GM12878 (cell line): ENCODE data around the gene ITGA11. TPM values are rescaled to one million over a fixed set of nuclear protein-coding genes. Genes with fewer than 3 reads are reported as not detected.

Experiments used
- ATAC-seq: fragments of 200-7000 bp; cut with Tn5 transposase; 3 replicates; pipeline ENCODE4 v1.9.1; 2020; ENCODE audit warnings: mild to moderate bottlenecking, moderate library complexity
- BruUV-seq: library from RNA; stranded (reverse); fragments of 400-500 nt; replicated peaks from 2 replicates; lab custom pipeline; 2021; lab: Mats Ljungman, UMichigan
- CTCF ChIA-PET: fragments of 300-600 bp; sonication (Branson Sonifier 250); formaldehyde crosslinking; extraction: SDS; loops from one replicate; lab custom pipeline; 2021; ENCODE audit warnings: inconsistent platforms; lab: Yijun Ruan, JAX
- POLR2A ChIA-PET: fragments of 350-600 bp; formaldehyde crosslinking; extraction: SDS; loops from one replicate; lab custom pipeline; 2021; ENCODE audit warnings: inconsistent platforms; lab: Charles Lee
- RAD21 ChIA-PET: fragments of 300-600 bp; sonication (Branson Sonifier 250); formaldehyde crosslinking; loops from one replicate; lab custom pipeline; 2023; ENCODE audit warnings: antibody characterized with exemption; ENCODE audit not compliant: unreplicated experiment; lab: Charles Lee
- SMC1A ChIA-PET: fragments of 300-600 bp; sonication (Branson Sonifier 250); formaldehyde crosslinking; loops from one replicate; lab custom pipeline; 2023; ENCODE audit not compliant: unreplicated experiment, uncharacterized antibody; lab: Charles Lee
- DNase-seq: peaks from one replicate; pipeline ENCODE4 v3.0.0-alpha.2; 2011; ENCODE audit warnings: low read depth, low spot score
- FAIRE-seq: peaks from 3 replicates; lab custom pipeline; 2011; peaks lifted over from hg19 to GRCh38; lab: Jason Lieb, UNC
- H2AFZ ChIP-seq: 2 replicates; pipeline ENCODE4 v1.6.0; 2011; ENCODE audit warnings: low read depth, low read length, control low read depth; ENCODE audit not compliant: control insufficient read depth
- H3K27ac ChIP-seq: 2 replicates; pipeline ENCODE4 v1.5.1; 2011; ENCODE audit warnings: control low read depth; ENCODE audit not compliant: control insufficient read depth, insufficient read depth
- H3K27me3 ChIP-seq, 2 experiments: replicated peaks in 1 of 2; 2 replicates each; pipeline versions ENCODE4 v1.6.0 to v1.6.1; 2011; ENCODE audit warnings: low read length in 1 of 2; ENCODE audit not compliant: control insufficient read depth in 2 of 2, insufficient read depth in 2 of 2
- H3K36me3 ChIP-seq, 2 experiments: 2 replicates each; pipeline ENCODE4 v1.5.1; 2011; ENCODE audit warnings: low read length in 1 of 2; ENCODE audit not compliant: control insufficient read depth in 2 of 2, insufficient read depth in 2 of 2
- H3K4me1 ChIP-seq: 2 replicates; pipeline ENCODE4 v1.6.1; 2011; ENCODE audit warnings: mild to moderate bottlenecking, low read length, moderate library complexity, mixed read lengths; ENCODE audit not compliant: control insufficient read depth, insufficient read depth
- H3K4me2 ChIP-seq: 2 replicates; pipeline ENCODE4 v1.6.0; 2011; ENCODE audit warnings: control low read depth; ENCODE audit not compliant: control insufficient read depth, insufficient read depth
- H3K4me3 ChIP-seq: fragments of 200-600 bp; sonication (generic); 2 replicates; pipeline ENCODE4 v1.5.1; 2016
- H3K79me2 ChIP-seq: 2 replicates; pipeline ENCODE4 v1.6.0; 2011; ENCODE audit warnings: low read length; ENCODE audit not compliant: control insufficient read depth, insufficient read depth
- H3K9ac ChIP-seq: 2 replicates; pipeline ENCODE4 v1.8.0; 2011; ENCODE audit warnings: low read length, control low read depth, mixed read lengths; ENCODE audit not compliant: control insufficient read depth, insufficient read depth
- H3K9me3 ChIP-seq: replicated peaks from 3 replicates; pipeline ENCODE4 v1.5.1; 2011; ENCODE audit warnings: mild to moderate bottlenecking, low read length; ENCODE audit not compliant: control insufficient read depth, insufficient read depth
- H4K20me1 ChIP-seq: 2 replicates; pipeline ENCODE4 v1.6.0; 2011; ENCODE audit not compliant: control insufficient read depth, insufficient read depth
- BHLHE40 ChIP-seq, 2 experiments: fragments of 450-650 bp in 1 of 2; IDR thresholded peaks; 2 replicates each; pipeline ENCODE4 v1.6.1; 2011 to 2017; ENCODE audit warnings: low read depth in 2 of 2, borderline replicate concordance in 1 of 2, improper control_type of control experiment in 1 of 2, low read length in 1 of 2, mild to moderate bottlenecking in 1 of 2
- EED ChIP-seq: sonication (generic); IDR thresholded peaks from 2 replicates; pipeline ENCODE4 v1.6.1; 2016; ENCODE audit warnings: antibody characterized with exemption, low read depth
- ETV6 ChIP-seq, 2 experiments: fragments of 450-650 bp in 1 of 2; IDR thresholded peaks in 1 of 2; conservative IDR thresholded peaks in 1 of 2; 2 replicates each; pipeline ENCODE4 v1.6.1; 2014; ENCODE audit warnings: antibody characterized with exemption in 1 of 2, borderline replicate concordance in 1 of 2, low read depth in 1 of 2, mild to moderate bottlenecking in 1 of 2, moderate library complexity in 1 of 2
- LARP7 ChIP-seq: fragments of 450-650 bp; IDR thresholded peaks from 2 replicates; pipeline ENCODE4 v1.6.1; 2017; ENCODE audit warnings: mild to moderate bottlenecking
- MEF2A ChIP-seq: IDR thresholded peaks from 2 replicates; pipeline ENCODE4 v1.6.1; 2011; ENCODE audit warnings: low read depth, mild to moderate bottlenecking, low read length, moderate library complexity; ENCODE audit not compliant: insufficient read depth
- NKRF ChIP-seq: fragments of 450-650 bp; conservative IDR thresholded peaks from 2 replicates; pipeline ENCODE4 v1.6.1; 2017; ENCODE audit warnings: mild to moderate bottlenecking, moderate library complexity
- RELA ChIP-seq: fragments of 450-650 bp; IDR thresholded peaks from 2 replicates; pipeline ENCODE4 v1.8.0; 2014; ENCODE audit warnings: borderline replicate concordance; ENCODE audit not compliant: partially characterized antibody
- WGBS: methylation state at CpG from one replicate; pipeline ENCODE4 v1.1.6; 2016; ENCODE audit warnings: low lambda C conversion rate; ENCODE audit not compliant: insufficient replicate concordance, insufficient coverage; ENCODE audit errors: missing lambda C conversion rate; 5-methylcytosine and 5-hydroxymethylcytosine counted together
- in situ Hi-C: fragments of 300-500 bp; cut with MboI; formaldehyde crosslinking; loops from 9 replicates; pipeline ENCODE4 v1.14.3; 2018; ENCODE audit warnings: mixed read lengths
- intact Hi-C: fragments of 100-400 bp; cut with micrococcal nuclease; formaldehyde crosslinking; loops from one replicate; pipeline ENCODE4 v1.14.2; 2022; ENCODE audit not compliant: unreplicated experiment
- polyA plus RNA-seq, 11 experiments: library from polyadenylated mRNA; depleted of rRNA in 4 of 11; unstranded in 6 of 11; stranded (reverse) in 5 of 11; fragments of >200 nt; fragmentation: Nextera tagmentation in 4 of 11; fragmentation: Illumina TruSeq in 1 of 11; extraction: Ambion mirVana in 4 of 11; extraction: Trizol in 1 of 11; gene quantifications; 1 replicate in 1 of 11; 2 replicates in 10 of 11; pipeline versions ENCODE4 v1.2.1 to v1.2.3, GENCODE V29; 2011 to 2016; ENCODE audit warnings: inconsistent platforms in 2 of 11, missing spikeins in 2 of 11, low read depth in 1 of 11
- total RNA-seq, 4 experiments: library from RNA; depleted of rRNA in 3 of 4; stranded (reverse); fragments of >200 nt in 3 of 4; fragmentation: Illumina TruSeq in 1 of 4; extraction: Trizol in 1 of 4; gene quantifications; 2 replicates each; pipeline versions ENCODE4 v1.2.1 to v1.2.3, GENCODE V29; 2013 to 2021
- TF ChIP-seq, protein P1 (sequence below): IDR thresholded peaks from 2 replicates; pipeline ENCODE4 v1.6.1; 2011; ENCODE audit warnings: borderline replicate concordance, low read depth, mild to moderate bottlenecking, moderate library complexity, mixed read lengths, low read length; ENCODE audit not compliant: insufficient read depth; ENCODE audit errors: extremely low read length

ITGA11 gene
- total and polyA plus RNA-seq, 10 of the 15 experiments (the other 5 are each of a cell fraction or from before 2014, with no cell fraction given): under 0.01 to 0.36 (median 0.13) TPM; not detected in 1

- 43% methylated on average over 5 of the region's 5 CpGs for WGBS
- in situ Hi-C loops: no loop called here
- no peaks in the 10 kb centered on the region for H3K4me1 ChIP-seq
Observed at GRCh38 chr15:68470976-68471375, 39.0 kb upstream of the ITGA11 start.

More at GRCh38 chr15:68470976-68471375, 39.0 kb upstream of the ITGA11 start:
- Histone ChIP-seq H3K36me3 (no peaks in the 10 kb centered on the region), H4K20me1 (no peaks in the 10 kb centered on the region), H2AFZ (no peak overlapping the region), H3K9me3 (no peaks in the 10 kb centered on the region), H3K4me3 (no peak overlapping the region), H3K27me3 (peaks cover 0 to 3% of the 10 kb centered on the region in 2 experiments; a peak in 2 of 4 replicates), H3K79me2 (no peaks in the 10 kb centered on the region), H3K27ac (no peak overlapping the region), H3K4me2 (no peak overlapping the region), H3K9ac (no peak overlapping the region)
- SMC1A ChIA-PET: no interaction called here
- CTCF ChIA-PET: no interaction called here
- POLR2A ChIA-PET: no interaction called here
- ATAC-seq (peak; percentile 50; the same call in 2 of the 3 replicates), FAIRE-seq (no peak), DNase-seq (no peak)
- RAD21 ChIA-PET: no interaction called here
- TF ChIP-seq BHLHE40 (IDR thresholded peaks at IDR 0.05; ENCODE audit: borderline replicate concordance in 1 of 2, low read depth in 2 of 2, low read length in 1 of 2) (no peak), EED (no peak), RELA (no peak), ETV6 (conservative IDR thresholded peaks at IDR 0.05 in 1 of 2, IDR thresholded peaks at IDR 0.05 in 1 of 2; ENCODE audit: borderline replicate concordance in 1 of 2, low read depth in 1 of 2) (no peak), NKRF (no peak), MEF2A (no peak), LARP7 (no peak)
- TF ChIP-seq, protein P1, sequence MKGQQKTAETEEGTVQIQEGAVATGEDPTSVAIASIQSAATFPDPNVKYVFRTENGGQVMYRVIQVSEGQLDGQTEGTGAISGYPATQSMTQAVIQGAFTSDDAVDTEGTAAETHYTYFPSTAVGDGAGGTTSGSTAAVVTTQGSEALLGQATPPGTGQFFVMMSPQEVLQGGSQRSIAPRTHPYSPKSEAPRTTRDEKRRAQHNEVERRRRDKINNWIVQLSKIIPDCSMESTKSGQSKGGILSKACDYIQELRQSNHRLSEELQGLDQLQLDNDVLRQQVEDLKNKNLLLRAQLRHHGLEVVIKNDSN: no peak
- intact Hi-C loops: no loop called here
- no TSS peak for BruUV-seq
